Measurements from ENCODE around the gene ALLC.

ALLC gene

DNA sequence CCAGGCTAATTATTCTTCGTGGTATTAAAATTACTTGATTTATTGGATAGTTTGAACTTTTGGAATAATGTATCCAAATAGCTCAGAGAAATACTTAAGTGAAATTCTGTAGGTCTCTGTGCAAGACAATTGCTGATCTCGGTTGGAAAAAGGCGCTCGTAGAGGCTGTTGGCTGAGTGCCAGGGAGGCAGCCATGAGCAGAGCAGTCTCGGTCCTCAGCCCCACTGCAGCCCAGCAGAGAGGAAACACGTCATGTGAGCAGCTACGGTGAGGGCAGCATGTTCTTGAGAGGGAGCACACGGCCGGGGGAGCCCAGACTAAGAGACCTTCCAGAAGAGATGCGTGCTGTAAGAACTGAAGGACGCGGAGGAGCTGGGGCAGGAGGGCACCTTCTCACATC is 87.9 kb downstream of the ALLC start:
- H3K4me3 ChIP-seq (ENCODE audit: low read length in 2 of 2), result no peak overlapping the region
- no peaks in the 10 kb centered on the region for H3K27me3 ChIP-seq (ENCODE audit: control insufficient read depth in 2 of 2, insufficient read depth in 2 of 2, low read length in 2 of 2)
- no peak overlapping the region for H3K9ac ChIP-seq (ENCODE audit: low read depth in 1 of 2, low read length in 2 of 2)
- H3K36me3 ChIP-seq (ENCODE audit: control insufficient read depth in 2 of 2, insufficient read depth in 2 of 2, low read length in 2 of 2), result no peaks in the 10 kb centered on the region
- H3K4me1 ChIP-seq (ENCODE audit: control insufficient read depth in 2 of 2, insufficient read depth in 2 of 2, low read length in 2 of 2), result no peaks in the 10 kb centered on the region
- no peaks in the 10 kb centered on the region for H3K9me3 ChIP-seq (ENCODE audit: control insufficient read depth in 2 of 2, low read length in 2 of 2)
- no peak overlapping the region for H3K27ac ChIP-seq (ENCODE audit: low read depth in 2 of 2, low read length in 2 of 2)

GRCh38 chr2:3747032-3747654 is 89.1 kb downstream of the ALLC start:
- no peak overlapping the region for H3K27ac ChIP-seq (ENCODE audit: low read depth in 2 of 2, low read length in 2 of 2)
- no peaks in the 10 kb centered on the region for H3K9me3 ChIP-seq (ENCODE audit: control insufficient read depth in 2 of 2, low read length in 2 of 2)
- H3K36me3 ChIP-seq (ENCODE audit: control insufficient read depth in 2 of 2, insufficient read depth in 2 of 2, low read length in 2 of 2), result no peaks in the 10 kb centered on the region
- H3K27me3 ChIP-seq (ENCODE audit: control insufficient read depth in 2 of 2, insufficient read depth in 2 of 2, low read length in 2 of 2), result no peaks in the 10 kb centered on the region
- H3K4me1 ChIP-seq (ENCODE audit: control insufficient read depth in 2 of 2, insufficient read depth in 2 of 2, low read length in 2 of 2), result no peaks in the 10 kb centered on the region
- no peak overlapping the region for H3K9ac ChIP-seq (ENCODE audit: low read depth in 1 of 2, low read length in 2 of 2)
- H3K4me3 ChIP-seq (ENCODE audit: low read length in 2 of 2), result no peak overlapping the region

- H3K27ac ChIP-seq (ENCODE audit: low read depth in 2 of 2, low read length in 2 of 2), result no peak overlapping the region
- H3K27me3 ChIP-seq (ENCODE audit: control insufficient read depth in 2 of 2, insufficient read depth in 2 of 2, low read length in 2 of 2), result no peaks in the 10 kb centered on the region
- no peak overlapping the region for H3K9ac ChIP-seq (ENCODE audit: low read depth in 1 of 2, low read length in 2 of 2)
- no peaks in the 10 kb centered on the region for H3K4me1 ChIP-seq (ENCODE audit: control insufficient read depth in 2 of 2, insufficient read depth in 2 of 2, low read length in 2 of 2)
- no peak overlapping the region for H3K4me3 ChIP-seq (ENCODE audit: low read length in 2 of 2)
- no peaks in the 10 kb centered on the region for H3K9me3 ChIP-seq (ENCODE audit: control insufficient read depth in 2 of 2, low read length in 2 of 2)
- H3K36me3 ChIP-seq (ENCODE audit: control insufficient read depth in 2 of 2, insufficient read depth in 2 of 2, low read length in 2 of 2), result no peaks in the 10 kb centered on the region
Measured at GRCh38 chr2:3747826-3748225, 89.8 kb downstream of the ALLC start.

GRCh38 chr2:3749201-3749600 is 91.2 kb downstream of the ALLC start:
- Histone ChIP-seq H3K27ac (ENCODE audit: low read depth in 2 of 2, low read length in 2 of 2) (no peak overlapping the region), H3K4me1 (ENCODE audit: control insufficient read depth in 2 of 2, insufficient read depth in 2 of 2, low read length in 2 of 2) (no peaks in the 10 kb centered on the region), H3K9ac (ENCODE audit: low read depth in 1 of 2, low read length in 2 of 2) (no peak overlapping the region), H3K36me3 (ENCODE audit: control insufficient read depth in 2 of 2, insufficient read depth in 2 of 2, low read length in 2 of 2) (no peaks in the 10 kb centered on the region), H3K4me3 (ENCODE audit: low read length in 2 of 2) (no peak overlapping the region), H3K9me3 (ENCODE audit: control insufficient read depth in 2 of 2, low read length in 2 of 2) (no peaks in the 10 kb centered on the region), H3K27me3 (ENCODE audit: control insufficient read depth in 2 of 2, insufficient read depth in 2 of 2, low read length in 2 of 2) (no peaks in the 10 kb centered on the region)

DNA sequence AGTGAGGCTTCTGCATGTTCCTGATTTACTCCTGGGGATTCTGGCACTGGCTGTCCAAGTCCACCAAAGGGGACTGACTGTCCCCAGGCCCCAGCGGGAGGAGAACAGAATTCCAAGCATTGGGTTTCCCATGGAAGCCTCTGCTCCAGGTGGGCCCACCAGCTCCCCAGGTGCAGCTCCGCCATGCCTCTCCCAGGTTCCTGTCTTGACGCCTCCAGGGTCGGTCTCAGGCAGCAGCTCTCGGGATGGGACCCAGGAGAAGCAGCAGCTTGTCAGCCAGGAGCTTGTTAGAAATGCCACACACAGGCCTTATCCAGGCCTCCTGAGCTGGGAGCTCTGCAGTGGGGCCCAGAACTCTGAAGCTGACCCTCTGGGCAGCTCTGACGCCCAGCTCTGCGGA is 93.3 kb downstream of the ALLC start:
- Histone ChIP-seq H3K36me3 (ENCODE audit: control insufficient read depth in 2 of 2, insufficient read depth in 2 of 2, low read length in 2 of 2) (no peaks in the 10 kb centered on the region), H3K9ac (ENCODE audit: low read depth in 1 of 2, low read length in 2 of 2) (no peak overlapping the region), H3K9me3 (ENCODE audit: control insufficient read depth in 2 of 2, low read length in 2 of 2) (peaks cover 0 to 4% of the 10 kb centered on the region in 2 donors), H3K27ac (ENCODE audit: low read depth in 2 of 2, low read length in 2 of 2) (no peak overlapping the region), H3K4me1 (ENCODE audit: control insufficient read depth in 2 of 2, insufficient read depth in 2 of 2, low read length in 2 of 2) (no peaks in the 10 kb centered on the region), H3K4me3 (ENCODE audit: low read length in 2 of 2) (no peak overlapping the region), H3K27me3 (ENCODE audit: control insufficient read depth in 2 of 2, insufficient read depth in 2 of 2, low read length in 2 of 2) (no peaks in the 10 kb centered on the region)

- no peaks in the 10 kb centered on the region for H3K36me3 ChIP-seq (ENCODE audit: control insufficient read depth in 2 of 2, insufficient read depth in 2 of 2, low read length in 2 of 2)
Measured at GRCh38 chr2:3751806-3752205, 93.8 kb downstream of the ALLC start.

More at GRCh38 chr2:3751806-3752205, 93.8 kb downstream of the ALLC start:
- Histone ChIP-seq H3K9me3 (ENCODE audit: control insufficient read depth in 2 of 2, low read length in 2 of 2) (peaks cover 0 to 4% of the 10 kb centered on the region in 2 donors), H3K4me1 (ENCODE audit: control insufficient read depth in 2 of 2, insufficient read depth in 2 of 2, low read length in 2 of 2) (no peaks in the 10 kb centered on the region), H3K27me3 (ENCODE audit: control insufficient read depth in 2 of 2, insufficient read depth in 2 of 2, low read length in 2 of 2) (no peaks in the 10 kb centered on the region), H3K4me3 (ENCODE audit: low read length in 2 of 2) (no peak overlapping the region), H3K9ac (ENCODE audit: low read depth in 1 of 2, low read length in 2 of 2) (no peak overlapping the region), H3K27ac (ENCODE audit: low read depth in 2 of 2, low read length in 2 of 2) (no peak overlapping the region)

Measured in mucosa of rectum (tissue), 2 donors.